Measurements from ENCODE around the gene PLEKHA6. TPM values are rescaled to one million over a fixed set of nuclear protein-coding genes. Genes with fewer than 3 reads are reported as not detected.

The PLEKHA6 gene
- total RNA-seq, 1 experiment from 2014 or later, result 2.1 TPM

DNA sequence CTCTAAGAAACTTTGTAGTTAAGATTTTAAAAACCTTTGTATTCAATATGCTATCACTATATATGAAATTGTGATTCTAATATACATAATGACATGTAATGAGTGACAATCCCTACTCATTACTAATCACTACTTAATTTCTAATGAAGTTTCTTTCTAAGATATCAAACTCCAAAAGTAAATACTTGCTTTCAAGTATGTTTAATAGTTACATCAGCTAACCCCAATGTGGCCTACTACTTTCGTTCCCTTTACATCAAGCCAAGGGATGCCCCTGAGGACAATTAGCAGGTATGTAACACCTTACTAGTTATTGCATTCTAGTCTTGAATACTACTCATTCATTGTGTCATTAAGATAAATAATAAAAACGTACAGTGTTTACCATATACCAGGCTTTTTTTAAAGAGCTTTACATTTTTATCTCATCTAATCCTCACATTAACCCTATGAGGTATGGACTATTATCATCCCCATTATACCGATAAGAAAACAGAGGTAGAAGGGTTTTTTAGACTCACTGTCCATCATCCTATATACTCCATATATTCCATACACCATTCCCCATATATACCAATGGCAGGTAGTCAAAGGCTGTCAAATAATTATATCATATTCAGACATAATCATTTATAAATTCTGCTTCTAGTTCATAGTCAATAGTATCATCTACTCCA is 47.7 kb upstream of the PLEKHA6 start:
- no peaks in the 10 kb centered on the region; a peak in 2 of 5 replicates for H3K9me3 Mint-ChIP-seq
- Histone ChIP-seq H4K20me1 (ENCODE audit: control insufficient read depth, insufficient read depth, insufficient read length) (peaks cover 2% of the 10 kb centered on the region), H2BK5ac (ENCODE audit: insufficient read length, low read length) (no peak overlapping the region), H2BK15ac (ENCODE audit: low read depth, low read length) (no peak overlapping the region), H2AFZ (ENCODE audit: low read length) (no peak overlapping the region), H3K4me2 (ENCODE audit: insufficient read depth, insufficient read length, low read length) (peak overlapping the region; percentile 99), H3K23ac (ENCODE audit: insufficient read length, low read depth, low read length) (no peak overlapping the region), H2BK120ac (ENCODE audit: low read depth, low read length, poor library complexity, severe bottlenecking) (no peak overlapping the region), H3K23me2 (ENCODE audit: insufficient read length, low read depth, low read length, poor library complexity, severe bottlenecking) (peaks cover 21% of the 10 kb centered on the region), H4K91ac (ENCODE audit: insufficient read length, low read depth, low read length) (no peak overlapping the region), H2BK20ac (ENCODE audit: low read depth, low read length, poor library complexity, severe bottlenecking) (no peak overlapping the region), H3K18ac (ENCODE audit: insufficient read length, low read depth, low read length) (no peak overlapping the region), H3K4me1 (ENCODE audit: insufficient read depth, low read length) (peaks cover 6% of the 10 kb centered on the region; the same call in 1 of the 2 replicates), H3K27me3 (ENCODE audit: insufficient read depth, low read length) (no peaks in the 10 kb centered on the region), H3K4ac (ENCODE audit: low read depth, low read length) (no peak overlapping the region), H3T11ph (ENCODE audit: low read length) (no peak overlapping the region), H3K79me1 (ENCODE audit: insufficient read depth, low read depth, low read length, poor library complexity, severe bottlenecking) (peaks cover 3% of the 10 kb centered on the region), H3K9ac (ENCODE audit: extremely low read depth, insufficient read length, low read length) (no peak overlapping the region), H3K14ac (ENCODE audit: insufficient read depth, low read length) (no peak overlapping the region), H3K56ac (ENCODE audit: insufficient read length, low read depth, low read length) (no peak overlapping the region), H3K79me2 (ENCODE audit: insufficient read depth, low read length) (peaks cover 50% of the 10 kb centered on the region), H4K5ac (ENCODE audit: insufficient read length, low read depth, low read length) (no peak overlapping the region), H2AK5ac (ENCODE audit: insufficient read length, low read length) (no peak overlapping the region), H3K9me3 (ENCODE audit: control insufficient read depth, low read depth, low read length) (no peaks in the 10 kb centered on the region), H2BK12ac (ENCODE audit: insufficient read length, low read depth, low read length) (no peak overlapping the region), H4K8ac (replicated peaks; ENCODE audit: insufficient read length, low read depth, low read length) (no peak overlapping the region), H3K27ac (ENCODE audit: insufficient read length, low read depth, low read length) (no peak overlapping the region)
- H3K27ac Mint-ChIP-seq, result no peak overlapping the region
- H3K4me1 Mint-ChIP-seq, result peaks cover 7 to 15% of the 10 kb centered on the region in 2 experiments
- no peak for DNase-seq
- WGBS (ENCODE audit: extremely low coverage, insufficient read length, low lambda C conversion rate), result no CpG with 5 or more reads among the region's 3 CpGs
- H3K36me3 Mint-ChIP-seq (ENCODE audit: insufficient read depth in 1 of 3, low read depth in 3 of 3), result peaks cover 33 to 65% (median 61%) of the 10 kb centered on the region in 3 experiments
- no peaks in the 10 kb centered on the region for H3K27me3 Mint-ChIP-seq (ENCODE audit: low read depth)
- peak overlapping the region; percentile 98 to 100 for H3K4me3 Mint-ChIP-seq
- no peak for TF ChIP-seq CTCF (conservative IDR thresholded peaks at IDR 0.05)
